Measurements from ENCODE around the gene DUSP1.
A peak's percentile ranks its signal among the peaks of the same experiment; 100 is the strongest.

DUSP1 gene

GRCh38 chr5:172771439-172772111 is 580 bp upstream of the DUSP1 start:
- TF ChIP-seq FOXM1 (IDR thresholded peaks at IDR 0.05; ENCODE audit: borderline replicate concordance, low read depth) (no peak), RAD21 (IDR thresholded peaks at IDR 0.05; ENCODE audit: low read depth) (no peak), YY1 (IDR thresholded peaks at IDR 0.05; ENCODE audit: low read depth) (no peak), TAF1 (IDR thresholded peaks at IDR 0.05; ENCODE audit: low read depth) (no peak), CREB1 (IDR thresholded peaks at IDR 0.05; ENCODE audit: low read depth) (no peak), REST (IDR thresholded peaks at IDR 0.05; ENCODE audit: low read depth) (no peak), CEBPB (IDR thresholded peaks at IDR 0.05) (no peak), EGR1 (IDR thresholded peaks at IDR 0.05) (no peak), TCF12 (IDR thresholded peaks at IDR 0.05; ENCODE audit: low read depth) (0 out of 2 replicates have a peak, but pooled peaks have one; percentile 12), NFIC (IDR thresholded peaks at IDR 0.05) (peak; percentile 93; the same call in 1 of the 2 replicates), TEAD4 (IDR thresholded peaks at IDR 0.05) (0 out of 2 replicates have a peak, but pooled peaks have one; percentile 43), MAX (IDR thresholded peaks at IDR 0.05) (peak; percentile 66), EP300 (IDR thresholded peaks at IDR 0.05; ENCODE audit: borderline replicate concordance) (peak; percentile 57; the same call in 1 of the 2 replicates), ZBTB7A (IDR thresholded peaks at IDR 0.05; ENCODE audit: low read depth) (peak; percentile 97; the same call in 1 of the 2 replicates), USF1 (IDR thresholded peaks at IDR 0.05) (no peak)

- TF ChIP-seq NFIC (IDR thresholded peaks at IDR 0.05) (no peak), EGR1 (IDR thresholded peaks at IDR 0.05) (0 out of 2 replicates have a peak, but pooled peaks have one; percentile 27)
These were observed 671 bp downstream of the DUSP1 start for GRCh38 chr5:172770374-172770674.

GRCh38 chr5:172769616-172770373 is 1.2 kb downstream of the DUSP1 start:
- TF ChIP-seq REST (IDR thresholded peaks at IDR 0.05; ENCODE audit: low read depth) (no peak), CEBPB (IDR thresholded peaks at IDR 0.05) (no peak), RAD21 (IDR thresholded peaks at IDR 0.05; ENCODE audit: low read depth) (no peak), EGR1 (IDR thresholded peaks at IDR 0.05) (no peak), USF1 (IDR thresholded peaks at IDR 0.05) (no peak), ZBTB7A (IDR thresholded peaks at IDR 0.05; ENCODE audit: low read depth) (no peak), FOXM1 (IDR thresholded peaks at IDR 0.05; ENCODE audit: borderline replicate concordance, low read depth) (no peak), TAF1 (IDR thresholded peaks at IDR 0.05; ENCODE audit: low read depth) (no peak), EP300 (IDR thresholded peaks at IDR 0.05; ENCODE audit: borderline replicate concordance) (no peak), TEAD4 (IDR thresholded peaks at IDR 0.05) (no peak), YY1 (IDR thresholded peaks at IDR 0.05; ENCODE audit: low read depth) (no peak), MAX (IDR thresholded peaks at IDR 0.05) (no peak), CREB1 (IDR thresholded peaks at IDR 0.05; ENCODE audit: low read depth) (no peak), TCF12 (IDR thresholded peaks at IDR 0.05; ENCODE audit: low read depth) (no peak), NFIC (IDR thresholded peaks at IDR 0.05) (no peak)

GRCh38 chr5:172769342-172769615 is 1.7 kb downstream of the DUSP1 start:
- TF ChIP-seq REST (IDR thresholded peaks at IDR 0.05; ENCODE audit: low read depth) (no peak), EGR1 (IDR thresholded peaks at IDR 0.05) (no peak), NFIC (IDR thresholded peaks at IDR 0.05) (no peak), CEBPB (IDR thresholded peaks at IDR 0.05) (no peak), USF1 (IDR thresholded peaks at IDR 0.05) (no peak), TEAD4 (IDR thresholded peaks at IDR 0.05) (no peak), CREB1 (IDR thresholded peaks at IDR 0.05; ENCODE audit: low read depth) (no peak), TCF12 (IDR thresholded peaks at IDR 0.05; ENCODE audit: low read depth) (no peak), FOXM1 (IDR thresholded peaks at IDR 0.05; ENCODE audit: borderline replicate concordance, low read depth) (no peak), YY1 (IDR thresholded peaks at IDR 0.05; ENCODE audit: low read depth) (no peak), RAD21 (IDR thresholded peaks at IDR 0.05; ENCODE audit: low read depth) (no peak), MAX (IDR thresholded peaks at IDR 0.05) (no peak), TAF1 (IDR thresholded peaks at IDR 0.05; ENCODE audit: low read depth) (no peak), ZBTB7A (IDR thresholded peaks at IDR 0.05; ENCODE audit: low read depth) (no peak)

All from Ishikawa (cell line).